Vagina (tissue), 2 donors: ENCODE results near the gene C7orf33.

ENCODE experiments used
- POLR2A ChIP-seq, 2 donors: fragments of 450-650 bp; IDR thresholded peaks; one replicate each; pipeline ENCODE4 v1.6.1; 2017; ENCODE audit warnings: antibody characterized with exemption in 2 of 2, mild to moderate bottlenecking in 2 of 2, moderate library complexity in 2 of 2
- POLR2AphosphoS5 ChIP-seq, 2 donors: sonication (generic); formaldehyde crosslinking; IDR thresholded peaks; one replicate each; pipeline ENCODE4 v1.9.0; 2017; ENCODE audit warnings: antibody characterized with exemption in 2 of 2, mild to moderate bottlenecking in 2 of 2, low read depth in 1 of 2; ENCODE audit not compliant: insufficient read depth in 1 of 2
- TF ChIP-seq, protein P1 (sequence below), 3 experiments: fragments of 450-650 bp in 2 of 3; fragments of 200-600 bp in 1 of 3; sonication (generic) in 1 of 3; IDR thresholded peaks; one replicate each; pipeline ENCODE4 v1.5.1; 2017 to 2019; ENCODE audit warnings: antibody characterized with exemption in 3 of 3, mild to moderate bottlenecking in 2 of 3, moderate library complexity in 2 of 3

DNA sequence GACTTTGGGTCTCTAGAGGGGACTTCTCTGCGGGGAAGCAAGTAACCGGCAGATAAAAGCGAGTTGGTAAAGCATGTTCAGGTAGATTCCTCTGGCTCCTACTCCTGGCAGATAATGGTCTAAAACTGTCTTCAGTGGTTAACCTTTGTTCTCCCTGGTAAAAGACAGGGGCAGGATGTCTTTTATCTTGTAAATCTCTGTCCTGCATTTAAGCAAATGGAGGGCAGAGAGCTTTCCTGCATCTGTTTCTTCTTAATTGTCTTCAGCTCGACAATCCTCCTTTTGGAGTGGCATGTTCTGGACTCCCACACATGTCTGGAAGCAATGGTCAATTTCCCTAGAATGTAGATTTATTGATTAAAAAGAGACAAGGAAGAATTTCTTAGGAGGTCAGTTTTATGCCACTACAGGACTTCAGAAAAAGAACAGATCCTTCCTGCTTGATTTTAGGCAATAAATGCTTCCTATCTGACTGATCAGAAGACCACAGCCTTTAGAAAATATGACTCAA lies 16.6 kb downstream of the C7orf33 start:
- TF ChIP-seq POLR2A (IDR thresholded peaks at IDR 0.05) (no peak), POLR2AphosphoS5 (IDR thresholded peaks at IDR 0.05; ENCODE audit: insufficient read depth in 1 of 2, low read depth in 1 of 2) (no peak)
- TF ChIP-seq, protein P1, sequence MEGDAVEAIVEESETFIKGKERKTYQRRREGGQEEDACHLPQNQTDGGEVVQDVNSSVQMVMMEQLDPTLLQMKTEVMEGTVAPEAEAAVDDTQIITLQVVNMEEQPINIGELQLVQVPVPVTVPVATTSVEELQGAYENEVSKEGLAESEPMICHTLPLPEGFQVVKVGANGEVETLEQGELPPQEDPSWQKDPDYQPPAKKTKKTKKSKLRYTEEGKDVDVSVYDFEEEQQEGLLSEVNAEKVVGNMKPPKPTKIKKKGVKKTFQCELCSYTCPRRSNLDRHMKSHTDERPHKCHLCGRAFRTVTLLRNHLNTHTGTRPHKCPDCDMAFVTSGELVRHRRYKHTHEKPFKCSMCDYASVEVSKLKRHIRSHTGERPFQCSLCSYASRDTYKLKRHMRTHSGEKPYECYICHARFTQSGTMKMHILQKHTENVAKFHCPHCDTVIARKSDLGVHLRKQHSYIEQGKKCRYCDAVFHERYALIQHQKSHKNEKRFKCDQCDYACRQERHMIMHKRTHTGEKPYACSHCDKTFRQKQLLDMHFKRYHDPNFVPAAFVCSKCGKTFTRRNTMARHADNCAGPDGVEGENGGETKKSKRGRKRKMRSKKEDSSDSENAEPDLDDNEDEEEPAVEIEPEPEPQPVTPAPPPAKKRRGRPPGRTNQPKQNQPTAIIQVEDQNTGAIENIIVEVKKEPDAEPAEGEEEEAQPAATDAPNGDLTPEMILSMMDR (IDR thresholded peaks at IDR 0.05), result no peak
